GM12892 (cell line): ENCODE data around the gene NENF.

Experiments used
- POLR2A ChIP-seq: IDR thresholded peaks from 2 replicates; pipeline ENCODE4 v1.6.1; 2011; ENCODE audit warnings: low read depth, low read length, control low read depth
- TAF1 ChIP-seq: IDR thresholded peaks from 2 replicates; pipeline ENCODE4 v1.6.1; 2011; ENCODE audit warnings: low read depth, mild to moderate bottlenecking, control low read depth, low read length, borderline replicate concordance

- TF ChIP-seq TAF1 (no peak), POLR2A (no peak)
Observed at GRCh38 chr1:212477680-212478466, 45.2 kb downstream of the NENF start.
